ENCODE data around the gene PLXDC2. TPM values are rescaled to one million over a fixed set of nuclear protein-coding genes. Genes with fewer than 3 reads are reported as not detected.

The PLXDC2 gene
- total and polyA plus RNA-seq, 10 of the 15 experiments (the other 5 are each of a cell fraction or from before 2014, with no cell fraction given): 0.05 to 1.8 (median 0.14) TPM; not detected in 2

DNA sequence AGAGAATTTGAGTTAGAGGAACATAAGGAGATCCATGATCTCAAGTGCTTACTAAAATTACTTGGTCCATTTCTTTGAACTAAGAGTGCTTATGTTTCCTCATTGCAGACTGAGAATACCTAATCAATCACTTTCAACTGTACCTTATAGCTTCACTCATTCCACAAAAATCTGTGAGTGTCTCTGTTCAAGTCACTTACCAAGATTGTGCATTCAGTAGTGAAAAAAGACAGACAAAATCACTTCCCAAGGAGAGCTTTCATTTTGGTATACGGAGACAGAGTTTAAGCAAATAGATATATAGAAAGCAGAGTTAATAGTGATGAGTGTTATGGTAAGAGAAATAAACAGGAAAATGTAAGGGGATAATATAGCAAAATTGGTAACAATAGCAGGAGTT lies 364.5 kb downstream of the PLXDC2 start:
- in situ Hi-C loops (cut with MboI) (no loop called here), intact Hi-C loops (cut with micrococcal nuclease; ENCODE audit: unreplicated experiment) (no loop called here)
- H3K79me2 ChIP-seq (ENCODE audit: control insufficient read depth, insufficient read depth, low read length): no peaks in the 10 kb centered on the region
- SMC1A ChIA-PET (ENCODE audit: uncharacterized antibody, unreplicated experiment): interaction anchor here (1.5 kb wide), 1 partner anchor 8 kb away, joined by 3 read pairs; no protein-coding TSS in a partner anchor
- ATAC-seq (no peak; the same call in 2 of the 3 replicates), FAIRE-seq (no peak), DNase-seq (ENCODE audit: low read depth, low spot score) (no peak)
- no peaks in the 10 kb centered on the region for H3K27me3 ChIP-seq (replicated peaks in 1 of 2; ENCODE audit: control insufficient read depth in 2 of 2, insufficient read depth in 2 of 2, low read length in 1 of 2)
- H3K9me3 ChIP-seq (replicated peaks; ENCODE audit: control insufficient read depth, insufficient read depth, low read length): no peaks in the 10 kb centered on the region; the same call in 2 of the 3 replicates
- H3K27ac ChIP-seq (ENCODE audit: control insufficient read depth, insufficient read depth): no peak overlapping the region
- H3K9ac ChIP-seq (ENCODE audit: control insufficient read depth, insufficient read depth, low read length): no peak overlapping the region
- 23% methylated on average over 1 of the region's 1 CpG for whole genome bisulfite sequencing (ENCODE audit: insufficient coverage, insufficient replicate concordance, low lambda C conversion rate, missing lambda C conversion rate)
- no peak overlapping the region for H2AFZ ChIP-seq (ENCODE audit: control insufficient read depth, low read depth, low read length)
- H3K4me1 ChIP-seq (ENCODE audit: control insufficient read depth, insufficient read depth, low read length): no peaks in the 10 kb centered on the region
- POLR2A ChIA-PET: no interaction called here
- no peaks in the 10 kb centered on the region for H4K20me1 ChIP-seq (ENCODE audit: control insufficient read depth, insufficient read depth)
- RAD21 ChIA-PET (ENCODE audit: unreplicated experiment): interaction anchor here (0.6 kb wide), 1 partner anchor 113 kb away, joined by 3 read pairs; no protein-coding TSS in a partner anchor
- H3K4me3 ChIP-seq: no peak overlapping the region
- no peaks in the 10 kb centered on the region for H3K36me3 ChIP-seq (ENCODE audit: control insufficient read depth in 2 of 2, insufficient read depth in 2 of 2, low read length in 1 of 2)
- CTCF ChIA-PET: interaction anchor here (1.2 to 1.4 kb wide), 2 partner anchors 19 to 362 kb away, joined by 4 read pairs; no protein-coding TSS in a partner anchor
- TF ChIP-seq CBFB (IDR thresholded peaks at IDR 0.05; ENCODE audit: low read depth): no peak
- TF ChIP-seq SREBF2 (IDR thresholded peaks at IDR 0.05; ENCODE audit: low read length): no peak
- no peak for TF ChIP-seq ZZZ3 (IDR thresholded peaks at IDR 0.05; ENCODE audit: control insufficient read depth, insufficient read length, low read depth)
- no peak for TF ChIP-seq MXI1 (IDR thresholded peaks at IDR 0.05; ENCODE audit: low read depth, low read length)
- no peak for TF ChIP-seq E2F8 (IDR thresholded peaks at IDR 0.05; ENCODE audit: low read depth, partially characterized antibody)
- no peak overlapping the region for H3K4me2 ChIP-seq (ENCODE audit: control insufficient read depth, insufficient read depth)
- no TSS peak for BruUV-seq (replicated peaks)
